ENCODE results near the gene SLC35F3. TPM values are rescaled to one million over a fixed set of nuclear protein-coding genes. Genes with fewer than 3 reads are reported as not detected.

The SLC35F3 gene
- total RNA-seq, 2 experiments from 2014 or later, result 0.08 TPM; not detected in 1

DNA sequence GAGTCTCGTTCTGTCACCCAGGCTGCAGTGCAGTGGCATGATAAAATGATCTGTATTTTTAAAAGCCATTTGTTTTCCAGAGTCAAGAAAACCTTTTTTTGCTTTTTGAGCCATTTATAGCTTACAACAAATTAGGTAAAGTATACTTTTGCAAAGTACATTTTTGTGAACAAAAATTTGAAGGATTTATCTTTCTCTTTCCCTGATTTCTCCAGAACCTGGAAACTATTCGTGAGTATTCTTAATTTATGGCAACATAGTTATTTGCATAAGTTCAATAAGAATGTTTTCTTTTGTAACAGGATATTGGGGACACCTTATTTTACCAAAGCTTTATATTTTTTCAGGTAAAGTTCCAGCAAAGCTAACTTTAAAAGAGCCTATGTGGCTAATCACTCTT, 37.4 kb upstream of the SLC35F3 start:
- Histone ChIP-seq H3K9me3 (ENCODE audit: control insufficient read depth in 1 of 2, insufficient read depth in 1 of 2, low read length in 2 of 2) (peaks cover 0 to 26% of the 10 kb centered on the region in 2 experiments), H3K4me3 (ENCODE audit: low read length) (no peak overlapping the region), H3K36me3 (ENCODE audit: insufficient read depth, low read length) (no peaks in the 10 kb centered on the region), H3K4me1 (ENCODE audit: insufficient read depth, low read length) (no peaks in the 10 kb centered on the region), H3K27ac (ENCODE audit: low read depth in 1 of 2, low read length in 2 of 2) (no peak overlapping the region), H3K27me3 (ENCODE audit: control insufficient read depth in 1 of 2, insufficient read depth in 2 of 2, low read length in 2 of 2) (no peaks in the 10 kb centered on the region)
- TF ChIP-seq, protein P1, sequence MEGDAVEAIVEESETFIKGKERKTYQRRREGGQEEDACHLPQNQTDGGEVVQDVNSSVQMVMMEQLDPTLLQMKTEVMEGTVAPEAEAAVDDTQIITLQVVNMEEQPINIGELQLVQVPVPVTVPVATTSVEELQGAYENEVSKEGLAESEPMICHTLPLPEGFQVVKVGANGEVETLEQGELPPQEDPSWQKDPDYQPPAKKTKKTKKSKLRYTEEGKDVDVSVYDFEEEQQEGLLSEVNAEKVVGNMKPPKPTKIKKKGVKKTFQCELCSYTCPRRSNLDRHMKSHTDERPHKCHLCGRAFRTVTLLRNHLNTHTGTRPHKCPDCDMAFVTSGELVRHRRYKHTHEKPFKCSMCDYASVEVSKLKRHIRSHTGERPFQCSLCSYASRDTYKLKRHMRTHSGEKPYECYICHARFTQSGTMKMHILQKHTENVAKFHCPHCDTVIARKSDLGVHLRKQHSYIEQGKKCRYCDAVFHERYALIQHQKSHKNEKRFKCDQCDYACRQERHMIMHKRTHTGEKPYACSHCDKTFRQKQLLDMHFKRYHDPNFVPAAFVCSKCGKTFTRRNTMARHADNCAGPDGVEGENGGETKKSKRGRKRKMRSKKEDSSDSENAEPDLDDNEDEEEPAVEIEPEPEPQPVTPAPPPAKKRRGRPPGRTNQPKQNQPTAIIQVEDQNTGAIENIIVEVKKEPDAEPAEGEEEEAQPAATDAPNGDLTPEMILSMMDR (IDR thresholded peaks at IDR 0.05), result no peak
- ChIA-PET POLR2A (no interaction called here), CTCF (no interaction called here)
- peaks cover 33% of the 10 kb centered on the region for H3K9me3 Mint-ChIP-seq
- H3K4me1 Mint-ChIP-seq (ENCODE audit: low read depth), result no peaks in the 10 kb centered on the region
- ATAC-seq (ENCODE audit: poor library complexity) (no peak), DNase-seq (no peak)
- intact Hi-C loops (cut with DNase I, micrococcal nuclease), result no loop called here
- H3K27me3 Mint-ChIP-seq, result peaks cover 27% of the 10 kb centered on the region
- H3K4me3 Mint-ChIP-seq, result no peak overlapping the region
- no peak overlapping the region for H3K27ac Mint-ChIP-seq
- no peaks in the 10 kb centered on the region for H3K36me3 Mint-ChIP-seq (ENCODE audit: low read depth)

DNA sequence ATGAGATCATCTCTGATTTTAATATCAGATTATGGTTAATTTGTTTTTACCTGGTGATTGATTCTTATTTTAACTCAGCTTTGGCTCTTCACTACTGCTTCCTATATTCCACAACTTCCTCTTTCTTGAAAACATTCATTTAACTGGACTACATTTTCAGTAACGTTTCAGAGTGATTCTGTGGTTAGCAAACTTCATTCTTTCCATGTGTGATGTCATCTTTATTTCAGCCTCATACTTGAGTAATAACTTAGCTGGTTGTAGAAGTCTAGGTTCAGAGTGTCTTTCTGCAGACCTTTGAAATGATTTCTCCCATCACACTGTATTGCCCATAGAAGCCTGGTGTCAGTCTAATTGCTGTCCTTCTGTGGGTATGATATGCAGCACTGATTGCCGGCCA, 36.0 kb upstream of the SLC35F3 start:
- intact Hi-C loops (cut with DNase I, micrococcal nuclease), result no loop called here
- no peak overlapping the region for H3K4me3 Mint-ChIP-seq
- H3K9me3 ChIP-seq (ENCODE audit: control insufficient read depth in 1 of 2, insufficient read depth in 1 of 2, low read length in 2 of 2), result peaks cover 0 to 26% of the 10 kb centered on the region in 2 experiments
- H3K4me1 ChIP-seq (ENCODE audit: insufficient read depth, low read length), result no peaks in the 10 kb centered on the region
- TF ChIP-seq, protein P1 (IDR thresholded peaks at IDR 0.05), result no peak
- H3K36me3 Mint-ChIP-seq (ENCODE audit: low read depth), result no peaks in the 10 kb centered on the region
- H3K27me3 ChIP-seq (ENCODE audit: control insufficient read depth in 1 of 2, insufficient read depth in 2 of 2, low read length in 2 of 2), result no peaks in the 10 kb centered on the region
- ATAC-seq (ENCODE audit: poor library complexity) (no peak), DNase-seq (no peak)
- peaks cover 25% of the 10 kb centered on the region for H3K27me3 Mint-ChIP-seq
- no peaks in the 10 kb centered on the region for H3K4me1 Mint-ChIP-seq (ENCODE audit: low read depth)
- peaks cover 28% of the 10 kb centered on the region for H3K9me3 Mint-ChIP-seq
- H3K27ac Mint-ChIP-seq, result no peak overlapping the region
- CTCF ChIA-PET, result no interaction called here
- no peaks in the 10 kb centered on the region for H3K36me3 ChIP-seq (ENCODE audit: insufficient read depth, low read length)
- no peak overlapping the region for H3K4me3 ChIP-seq (ENCODE audit: low read length)
- H3K27ac ChIP-seq (ENCODE audit: low read depth in 1 of 2, low read length in 2 of 2), result no peak overlapping the region
- POLR2A ChIA-PET, result no interaction called here

DNA sequence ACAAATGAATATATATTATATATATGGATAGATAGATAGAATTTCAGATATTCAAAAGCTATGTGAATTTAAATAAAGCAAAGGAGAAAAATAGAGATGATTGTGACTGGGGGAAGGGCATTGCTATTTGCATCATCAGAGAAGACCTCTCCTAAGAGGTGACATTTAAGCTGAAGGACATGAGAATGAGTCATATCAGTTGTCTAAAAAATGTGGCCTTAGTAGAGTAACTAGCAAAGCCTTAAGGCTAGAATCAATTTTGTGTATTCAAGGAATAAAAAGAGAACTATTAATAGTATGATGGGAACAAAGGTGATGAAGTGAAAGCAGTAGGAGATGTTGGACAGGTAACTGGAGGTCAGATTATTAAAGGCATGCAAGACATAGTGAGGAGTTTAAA, 34.8 kb upstream of the SLC35F3 start:
- ChIA-PET CTCF (no interaction called here), POLR2A (no interaction called here)
- no peak overlapping the region for H3K4me3 ChIP-seq (ENCODE audit: low read length)

More for the DNA sequence above, 34.8 kb upstream of the SLC35F3 start:
- Histone ChIP-seq H3K36me3 (ENCODE audit: insufficient read depth, low read length) (no peaks in the 10 kb centered on the region), H3K27ac (ENCODE audit: low read depth in 1 of 2, low read length in 2 of 2) (no peak overlapping the region), H3K27me3 (ENCODE audit: control insufficient read depth in 1 of 2, insufficient read depth in 2 of 2, low read length in 2 of 2) (no peaks in the 10 kb centered on the region), H3K9me3 (ENCODE audit: control insufficient read depth in 1 of 2, insufficient read depth in 1 of 2, low read length in 2 of 2) (peaks cover 0 to 20% of the 10 kb centered on the region in 2 experiments), H3K4me1 (ENCODE audit: insufficient read depth, low read length) (no peaks in the 10 kb centered on the region)
- Mint-ChIP-seq H3K4me1 (ENCODE audit: low read depth) (no peaks in the 10 kb centered on the region), H3K27me3 (peaks cover 24% of the 10 kb centered on the region), H3K36me3 (ENCODE audit: low read depth) (no peaks in the 10 kb centered on the region), H3K9me3 (peaks cover 23% of the 10 kb centered on the region), H3K4me3 (no peak overlapping the region), H3K27ac (no peak overlapping the region)
- DNase-seq (no peak), ATAC-seq (ENCODE audit: poor library complexity) (no peak)
- intact Hi-C loops (cut with DNase I, micrococcal nuclease), result no loop called here
- TF ChIP-seq, protein P1 (IDR thresholded peaks at IDR 0.05), result no peak

Data from CD4-positive, alpha-beta T cell (primary cell).